Esophagus muscularis mucosa (tissue), 4 donors: ENCODE data around the gene PRKAG2. TPM values are rescaled to one million over a fixed set of nuclear protein-coding genes. Genes with fewer than 3 reads are reported as not detected.

ENCODE experiments used
- DNase-seq: peaks from one replicate; pipeline ENCODE4 v3.0.0-alpha.2; 2017; ENCODE audit errors: extremely low spot score
- H3K27ac ChIP-seq, 4 donors: fragments of 200-600 bp; sonication (generic); replicated peaks in 1 of 4; 1 replicate in 3 of 4; 2 replicates in 1 of 4; pipeline ENCODE4 v1.5.1; 2016 to 2019; ENCODE audit warnings: mild to moderate bottlenecking in 1 of 4
- H3K27me3 ChIP-seq, 4 donors: fragments of 200-600 bp; sonication (generic); one replicate each; pipeline versions ENCODE4 v1.5.1 to v1.6.0; 2016 to 2019
- H3K36me3 ChIP-seq, 4 donors: fragments of 200-600 bp; sonication (generic); one replicate each; pipeline ENCODE4 v1.5.1; 2016 to 2019
- H3K4me1 ChIP-seq, 4 donors: fragments of 200-600 bp; sonication (generic); one replicate each; pipeline ENCODE4 v1.5.1; 2016 to 2019
- H3K4me3 ChIP-seq, 4 donors: fragments of 200-600 bp; sonication (generic); 1 replicate in 2 of 4; 2 replicates in 2 of 4; pipeline ENCODE4 v1.5.1; 2016 to 2019; ENCODE audit warnings: mild to moderate bottlenecking in 4 of 4, moderate library complexity in 1 of 4
- H3K9me3 ChIP-seq, 4 donors: fragments of 200-600 bp; sonication (generic); 1 replicate in 3 of 4; 2 replicates in 1 of 4; pipeline ENCODE4 v1.5.1; 2016 to 2019
- EP300 ChIP-seq: sonication (generic); formaldehyde crosslinking; IDR thresholded peaks from one replicate; pipeline ENCODE4 v1.6.1; 2017; ENCODE audit warnings: antibody characterized with exemption
- POLR2A ChIP-seq: fragments of 450-650 bp; IDR thresholded peaks from one replicate; pipeline ENCODE4 v1.6.1; 2017; ENCODE audit warnings: antibody characterized with exemption, moderate library complexity, mild to moderate bottlenecking, low read depth
- POLR2AphosphoS5 ChIP-seq, 2 donors: sonication (generic); formaldehyde crosslinking; IDR thresholded peaks; one replicate each; pipeline ENCODE4 v1.6.1; 2017; ENCODE audit warnings: antibody characterized with exemption in 2 of 2
- WGBS: methylation state at CpG from one replicate; pipeline ENCODE4 v1.1.5; 2018; 5-methylcytosine and 5-hydroxymethylcytosine counted together
- intact Hi-C: fragments of 100-400 bp; cut with DNase I; formaldehyde crosslinking; loops from one replicate; pipeline ENCODE4 v1.15.1; 2023
- total RNA-seq, 4 donors: library from RNA; depleted of rRNA; stranded (reverse); fragments of >200 nt; gene quantifications; one replicate each; pipeline versions ENCODE4 v1.1.0 to v1.2.1, GENCODE V29; 2016
- TF ChIP-seq, protein P1 (sequence below), 3 experiments: fragments of 200-600 bp in 2 of 3; fragments of 450-650 bp in 1 of 3; sonication (generic) in 2 of 3; IDR thresholded peaks; one replicate each; pipeline ENCODE4 v1.5.1; 2017 to 2019; ENCODE audit warnings: antibody characterized with exemption in 3 of 3, mild to moderate bottlenecking in 2 of 3, moderate library complexity in 1 of 3

PRKAG2 gene
- total RNA-seq, 4 donors from 2014 or later = 51.3 to 97.2 (median 77.5) TPM

DNA sequence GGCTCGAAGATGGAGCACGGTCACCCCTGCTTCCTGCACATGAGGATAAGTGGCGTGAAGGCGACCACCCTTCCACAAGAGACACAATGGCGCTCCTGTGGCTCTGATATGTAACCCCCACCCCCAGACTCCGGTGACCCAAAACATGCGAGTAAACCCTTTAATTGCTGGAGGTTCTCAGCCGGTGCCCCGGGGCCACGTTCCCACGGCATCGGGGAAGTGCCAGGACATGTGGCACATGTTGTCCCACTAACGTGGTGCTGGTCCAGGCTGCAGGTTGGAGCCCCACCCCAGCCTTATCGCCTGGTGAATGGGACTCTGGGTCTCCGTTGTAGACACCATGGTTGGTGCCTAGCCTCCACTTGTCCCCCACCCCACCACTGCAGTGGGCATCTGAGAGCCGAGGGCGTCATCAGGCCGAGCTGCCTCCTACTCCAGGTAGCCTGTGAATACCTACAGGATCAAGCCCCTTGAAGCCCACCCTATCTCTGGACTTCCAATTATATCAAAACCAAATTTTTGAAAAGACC, 132.8 kb downstream of the PRKAG2 start:
- 71% methylated on average over 3 of the region's 18 CpGs for WGBS
- peaks cover 14 to 26% (median 17%) of the 10 kb centered on the region in 4 donors for H3K4me1 ChIP-seq
- DNase-seq = no peak
- no peaks in the 10 kb centered on the region for H3K36me3 ChIP-seq
- no peaks in the 10 kb centered on the region for H3K27me3 ChIP-seq
- TF ChIP-seq EP300 = no peak
- TF ChIP-seq POLR2A = no peak
- TF ChIP-seq, protein P1, sequence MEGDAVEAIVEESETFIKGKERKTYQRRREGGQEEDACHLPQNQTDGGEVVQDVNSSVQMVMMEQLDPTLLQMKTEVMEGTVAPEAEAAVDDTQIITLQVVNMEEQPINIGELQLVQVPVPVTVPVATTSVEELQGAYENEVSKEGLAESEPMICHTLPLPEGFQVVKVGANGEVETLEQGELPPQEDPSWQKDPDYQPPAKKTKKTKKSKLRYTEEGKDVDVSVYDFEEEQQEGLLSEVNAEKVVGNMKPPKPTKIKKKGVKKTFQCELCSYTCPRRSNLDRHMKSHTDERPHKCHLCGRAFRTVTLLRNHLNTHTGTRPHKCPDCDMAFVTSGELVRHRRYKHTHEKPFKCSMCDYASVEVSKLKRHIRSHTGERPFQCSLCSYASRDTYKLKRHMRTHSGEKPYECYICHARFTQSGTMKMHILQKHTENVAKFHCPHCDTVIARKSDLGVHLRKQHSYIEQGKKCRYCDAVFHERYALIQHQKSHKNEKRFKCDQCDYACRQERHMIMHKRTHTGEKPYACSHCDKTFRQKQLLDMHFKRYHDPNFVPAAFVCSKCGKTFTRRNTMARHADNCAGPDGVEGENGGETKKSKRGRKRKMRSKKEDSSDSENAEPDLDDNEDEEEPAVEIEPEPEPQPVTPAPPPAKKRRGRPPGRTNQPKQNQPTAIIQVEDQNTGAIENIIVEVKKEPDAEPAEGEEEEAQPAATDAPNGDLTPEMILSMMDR (IDR thresholded peaks at IDR 0.05) = no peak
- TF ChIP-seq POLR2AphosphoS5 (IDR thresholded peaks at IDR 0.05) = no peak
- H3K9me3 ChIP-seq = no peaks in the 10 kb centered on the region
- no peak overlapping the region for H3K27ac ChIP-seq
- intact Hi-C loops = no loop called here
- H3K4me3 ChIP-seq = no peak overlapping the region

DNA sequence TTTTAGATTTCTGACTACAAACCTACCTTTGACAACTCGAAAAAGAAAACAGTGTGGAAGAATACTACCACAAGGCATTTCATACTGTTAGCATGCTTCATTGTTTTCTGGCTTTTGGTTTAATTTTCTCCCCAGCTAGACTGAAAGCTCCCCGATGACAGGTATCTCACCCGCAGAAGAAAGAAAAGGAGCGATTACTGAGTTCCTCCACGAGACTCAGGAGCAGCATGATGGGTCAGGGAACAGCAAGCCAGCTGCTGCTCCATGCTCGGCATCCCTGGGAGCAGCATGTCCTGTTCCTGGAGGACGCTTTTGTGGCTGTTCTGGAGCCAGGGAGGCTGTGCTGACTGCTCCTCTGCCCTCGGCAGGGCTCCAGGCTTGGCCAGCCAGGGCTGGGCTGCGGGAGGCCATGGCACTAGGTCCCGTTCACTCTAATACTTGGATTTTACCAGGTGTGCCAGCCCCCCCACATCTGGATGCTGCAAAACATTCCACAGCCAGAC, 133.4 kb downstream of the PRKAG2 start:
- Histone ChIP-seq H3K27ac (no peak overlapping the region), H3K9me3 (no peaks in the 10 kb centered on the region), H3K4me1 (peaks cover 14 to 26% (median 17%) of the 10 kb centered on the region in 4 donors), H3K4me3 (no peak overlapping the region), H3K36me3 (no peaks in the 10 kb centered on the region), H3K27me3 (no peaks in the 10 kb centered on the region)
- WGBS = 41% methylated on average over 10 of the region's 10 CpGs
- no peak for DNase-seq
- intact Hi-C loops = no loop called here
- TF ChIP-seq POLR2AphosphoS5 (IDR thresholded peaks at IDR 0.05) = no peak
- no peak for TF ChIP-seq POLR2A
- TF ChIP-seq EP300 = no peak
- TF ChIP-seq, protein P1 (IDR thresholded peaks at IDR 0.05) = no peak

DNA sequence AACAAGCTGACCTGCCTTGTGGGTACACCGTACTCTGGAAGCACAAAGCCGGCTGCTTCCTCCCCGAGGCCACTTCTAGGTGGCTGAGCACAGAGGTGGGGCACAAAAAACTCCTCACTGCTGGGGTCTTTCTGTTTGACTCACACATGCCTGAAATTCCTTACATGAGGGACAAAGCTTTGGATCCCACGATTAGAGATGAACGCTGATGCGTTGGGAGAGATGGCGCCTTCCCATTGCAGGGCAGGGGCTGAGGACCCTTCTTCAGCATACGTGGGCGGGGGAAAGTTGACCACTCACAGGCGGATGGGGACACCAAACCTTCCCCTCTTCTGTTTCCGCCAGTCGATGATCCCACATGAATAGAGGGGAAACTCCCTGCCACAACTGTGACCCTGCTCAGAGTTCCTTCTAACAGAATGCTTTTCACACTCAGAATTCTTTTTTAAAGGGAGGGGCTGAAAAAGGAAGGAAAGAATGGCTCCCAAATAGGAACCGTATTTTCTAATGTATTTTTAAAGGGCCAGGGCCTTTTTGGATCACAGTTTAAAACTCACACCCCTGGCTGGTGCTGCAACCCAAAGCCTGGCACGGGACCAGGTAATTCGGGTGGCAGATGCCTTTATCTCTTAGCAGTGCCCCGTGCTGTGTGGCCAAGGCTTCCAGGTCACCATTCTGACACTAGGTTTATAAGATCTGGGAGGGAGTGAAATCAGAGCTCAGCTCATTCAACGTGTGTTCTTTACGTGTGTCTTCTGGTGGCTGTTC, 134.0 kb downstream of the PRKAG2 start:
- Histone ChIP-seq H3K36me3 (no peaks in the 10 kb centered on the region), H3K9me3 (no peaks in the 10 kb centered on the region), H3K27me3 (no peaks in the 10 kb centered on the region), H3K4me1 (peaks cover 14 to 26% (median 17%) of the 10 kb centered on the region in 4 donors), H3K27ac (no peak overlapping the region), H3K4me3 (no peak overlapping the region)
- 65% methylated on average over 18 of the region's 18 CpGs for WGBS
- DNase-seq = no peak
- intact Hi-C loops = no loop called here
- TF ChIP-seq POLR2AphosphoS5 (IDR thresholded peaks at IDR 0.05) (no peak), EP300 (no peak), POLR2A (no peak)
- TF ChIP-seq, protein P1 (IDR thresholded peaks at IDR 0.05) = no peak

DNA sequence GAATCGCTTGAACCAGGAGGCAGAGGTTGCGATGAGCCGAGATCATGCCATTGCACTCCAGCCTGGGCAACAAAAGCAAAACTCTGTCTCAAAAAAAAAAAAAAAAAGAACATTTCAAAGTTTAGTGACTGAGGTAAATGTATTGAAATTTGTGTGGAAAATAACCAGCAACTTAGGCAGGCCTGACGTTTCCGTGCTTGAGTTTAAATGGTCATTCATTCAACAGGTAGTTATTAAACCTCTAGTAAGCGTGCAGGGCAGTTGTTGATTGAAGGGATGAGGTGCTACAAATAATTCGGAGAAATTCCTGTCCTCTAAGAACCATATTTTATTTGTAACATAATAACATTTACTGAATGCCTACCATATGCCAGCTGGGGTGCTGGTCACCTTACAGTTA, 135.3 kb downstream of the PRKAG2 start:
- intact Hi-C loops = no loop called here
- Histone ChIP-seq H3K36me3 (no peaks in the 10 kb centered on the region), H3K27me3 (no peaks in the 10 kb centered on the region), H3K4me1 (peaks cover 24 to 36% (median 28%) of the 10 kb centered on the region in 4 donors), H3K4me3 (no peak overlapping the region), H3K9me3 (no peaks in the 10 kb centered on the region), H3K27ac (no peak overlapping the region)
- 92% methylated on average over 7 of the region's 7 CpGs for WGBS
- TF ChIP-seq POLR2A (no peak), EP300 (no peak), POLR2AphosphoS5 (IDR thresholded peaks at IDR 0.05) (no peak)
- TF ChIP-seq, protein P1 (IDR thresholded peaks at IDR 0.05) = no peak
- DNase-seq = no peak
